Measurements from ENCODE around the gene MAVS.

The MAVS gene

GRCh38 chr20:3908667-3909066, 62.0 kb downstream of the MAVS start:
- DNase-seq (ENCODE audit: low read depth, low spot score): no peak

GRCh38 chr20:3909952-3910366, 63.3 kb downstream of the MAVS start:
- DNase-seq (ENCODE audit: low read depth, low spot score): no peak

- no peak for DNase-seq (ENCODE audit: low read depth, low spot score)
Measured at GRCh38 chr20:3910853-3911252, 64.2 kb downstream of the MAVS start.

GRCh38 chr20:3911956-3912355, 65.3 kb downstream of the MAVS start:
- DNase-seq (ENCODE audit: low read depth, low spot score): no peak

GRCh38 chr20:3914446-3914845, 67.8 kb downstream of the MAVS start:
- DNase-seq (ENCODE audit: low read depth, low spot score): no peak

- no peak for DNase-seq (ENCODE audit: low read depth, low spot score)
Measured at GRCh38 chr20:3915691-3916090, 69.1 kb downstream of the MAVS start.

GRCh38 chr20:3916364-3916763, 69.7 kb downstream of the MAVS start:
- DNase-seq (ENCODE audit: low read depth, low spot score): no peak

- no peak for DNase-seq (ENCODE audit: low read depth, low spot score)
Measured at GRCh38 chr20:3919352-3919751, 72.7 kb downstream of the MAVS start.

GRCh38 chr20:3922223-3922982, 75.8 kb downstream of the MAVS start:
- DNase-seq (ENCODE audit: low read depth, low spot score): no peak

GRCh38 chr20:3922983-3923339, 76.3 kb downstream of the MAVS start:
- no peak for DNase-seq (ENCODE audit: low read depth, low spot score)

GRCh38 chr20:3923818-3924217, 77.2 kb downstream of the MAVS start:
- no peak for DNase-seq (ENCODE audit: low read depth, low spot score)

GRCh38 chr20:3924304-3925112, 77.9 kb downstream of the MAVS start:
- DNase-seq (ENCODE audit: low read depth, low spot score): no peak

GRCh38 chr20:3925113-3925695, 78.6 kb downstream of the MAVS start:
- no peak for DNase-seq (ENCODE audit: low read depth, low spot score)
